ENCODE measurements around the gene ITPRIP.

Gene ITPRIP

GRCh38 chr10:104323760-104324201 lies 14.5 kb downstream of the ITPRIP start:
- DNase-seq (ENCODE audit: insufficient read length) (no peak), FAIRE-seq (no peak)
- TF ChIP-seq POLR2AphosphoS5 (IDR thresholded peaks at IDR 0.05; ENCODE audit: low read depth, low read length) (no peak), TAF1 (IDR thresholded peaks at IDR 0.05; ENCODE audit: borderline replicate concordance, low read depth, low read length) (no peak), POLR2A (IDR thresholded peaks at IDR 0.05; ENCODE audit: low read depth, low read length) (no peak)

DNA sequence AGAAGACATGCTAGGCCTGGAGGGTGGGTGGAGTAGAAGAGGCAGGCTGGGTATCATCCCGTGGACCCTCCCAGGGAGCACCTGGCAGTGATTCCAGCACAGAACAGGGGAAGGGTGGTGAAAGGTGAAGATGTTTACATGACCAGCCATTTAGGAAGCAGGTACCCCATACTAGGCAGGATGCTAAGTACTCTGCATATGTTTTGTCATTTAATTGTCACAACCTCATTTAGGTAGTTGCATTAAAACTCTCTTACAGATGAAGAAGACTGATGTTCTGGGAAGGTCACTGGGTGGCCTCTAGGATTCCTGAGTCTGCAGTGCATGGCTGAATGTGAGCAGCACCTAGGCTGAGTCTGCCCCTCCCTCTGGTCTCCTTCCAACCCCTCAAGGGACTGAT lies 15.2 kb downstream of the ITPRIP start:
- no peak for TF ChIP-seq POLR2AphosphoS5 (IDR thresholded peaks at IDR 0.05; ENCODE audit: low read depth, low read length)
- no peak for TF ChIP-seq POLR2A (IDR thresholded peaks at IDR 0.05; ENCODE audit: low read depth, low read length)
- no peak for TF ChIP-seq TAF1 (IDR thresholded peaks at IDR 0.05; ENCODE audit: borderline replicate concordance, low read depth, low read length)
- DNase-seq (ENCODE audit: insufficient read length) (no peak), FAIRE-seq (no peak)

GRCh38 chr10:104322416-104322782 lies 15.9 kb downstream of the ITPRIP start:
- DNase-seq (ENCODE audit: insufficient read length): no peak
- no peak for TF ChIP-seq POLR2A (IDR thresholded peaks at IDR 0.05; ENCODE audit: low read depth, low read length)
- TF ChIP-seq POLR2AphosphoS5 (IDR thresholded peaks at IDR 0.05; ENCODE audit: low read depth, low read length): no peak
- TF ChIP-seq TAF1 (IDR thresholded peaks at IDR 0.05; ENCODE audit: borderline replicate concordance, low read depth, low read length): no peak
- FAIRE-seq: peak; percentile 38

DNA sequence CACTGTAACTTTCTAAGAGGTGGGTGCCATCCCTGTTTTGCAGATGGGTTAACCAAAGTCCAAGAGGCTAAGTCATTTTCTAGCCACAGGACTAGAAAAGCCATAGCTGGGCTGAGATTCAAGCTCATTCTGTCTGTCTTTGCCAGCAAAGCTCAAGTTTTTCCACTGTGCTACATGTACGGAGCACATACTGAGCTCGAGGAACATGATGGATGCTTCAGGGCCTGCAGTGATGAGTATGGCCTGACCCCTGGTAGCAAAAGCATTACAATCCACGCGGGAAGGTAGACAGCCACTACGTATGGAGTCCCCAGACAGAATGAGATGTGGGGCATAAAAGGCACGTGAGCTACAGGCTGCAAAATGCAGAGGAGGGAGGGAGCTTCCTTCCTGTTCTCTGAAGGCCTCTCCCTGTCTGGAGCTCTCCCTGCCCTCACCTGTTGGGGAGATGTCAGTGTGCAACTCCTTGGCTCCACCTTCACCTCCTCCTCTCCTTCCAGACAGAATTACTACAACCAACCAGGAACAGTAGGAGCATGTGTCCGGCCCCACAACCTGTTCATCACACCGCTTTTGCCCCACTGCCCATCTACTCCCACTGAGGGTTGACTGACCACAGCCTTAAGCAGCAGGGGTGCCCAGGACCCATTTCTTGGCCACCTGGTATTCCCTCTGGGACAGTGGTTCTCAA lies 16.4 kb downstream of the ITPRIP start:
- DNase-seq (ENCODE audit: insufficient read length) (no peak), FAIRE-seq (no peak)
- no peak for TF ChIP-seq POLR2A (IDR thresholded peaks at IDR 0.05; ENCODE audit: low read depth, low read length)
- TF ChIP-seq POLR2AphosphoS5 (IDR thresholded peaks at IDR 0.05; ENCODE audit: low read depth, low read length): no peak
- TF ChIP-seq TAF1 (IDR thresholded peaks at IDR 0.05; ENCODE audit: borderline replicate concordance, low read depth, low read length): no peak

- DNase-seq (ENCODE audit: insufficient read length): no peak
- TF ChIP-seq POLR2A (IDR thresholded peaks at IDR 0.05; ENCODE audit: low read depth, low read length): no peak
- TF ChIP-seq TAF1 (IDR thresholded peaks at IDR 0.05; ENCODE audit: borderline replicate concordance, low read depth, low read length): no peak
- TF ChIP-seq POLR2AphosphoS5 (IDR thresholded peaks at IDR 0.05; ENCODE audit: low read depth, low read length): no peak
- FAIRE-seq: no peak
Observed at GRCh38 chr10:104321226-104321625, 17.0 kb downstream of the ITPRIP start.

DNA sequence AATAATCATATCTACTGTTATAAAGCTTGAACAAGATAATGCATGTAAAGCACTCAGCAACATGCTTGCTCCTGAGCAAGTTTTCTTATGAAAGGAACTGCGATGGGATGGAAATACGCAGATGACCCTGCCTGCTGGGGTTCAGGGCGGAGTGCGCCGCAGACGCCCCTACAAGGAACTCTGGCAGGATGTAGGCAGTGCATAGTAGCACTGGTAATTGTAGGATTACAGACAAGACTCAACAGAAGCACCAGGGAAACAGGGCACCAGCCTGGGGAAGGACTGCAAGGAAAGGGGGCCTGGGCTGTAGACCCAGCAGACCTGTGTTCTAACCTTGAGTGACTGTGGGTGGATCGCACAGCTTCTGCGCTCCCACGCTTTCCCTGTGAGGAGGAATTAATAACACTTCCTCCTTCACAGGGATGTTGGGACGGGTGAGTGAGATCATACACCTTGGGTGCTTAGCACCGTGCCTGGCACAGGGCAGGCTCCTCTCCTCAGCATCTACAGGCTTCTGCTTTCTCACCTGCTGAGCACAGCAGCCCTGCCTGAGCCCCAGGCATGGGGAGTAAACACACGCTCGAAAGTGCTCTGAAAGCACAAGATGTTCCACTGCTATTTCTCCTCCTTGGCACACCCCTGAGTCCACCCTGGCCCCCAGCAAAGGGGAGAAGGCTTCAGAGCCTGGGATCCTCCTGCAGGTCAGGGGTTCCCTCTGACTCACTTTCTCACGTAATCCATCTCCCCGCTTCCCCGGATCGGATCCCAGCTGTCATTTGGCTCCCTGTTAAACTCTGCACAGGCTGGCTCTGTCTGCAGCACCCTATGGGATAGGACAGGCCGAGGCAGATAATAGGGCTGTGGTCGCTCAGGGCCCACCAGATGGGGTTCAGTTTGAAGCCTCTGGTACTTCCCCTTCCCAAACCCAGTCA lies 19.2 kb downstream of the ITPRIP start:
- DNase-seq (ENCODE audit: insufficient read length) (no peak), FAIRE-seq (no peak)
- TF ChIP-seq POLR2AphosphoS5 (IDR thresholded peaks at IDR 0.05; ENCODE audit: low read depth, low read length): no peak
- TF ChIP-seq POLR2A (IDR thresholded peaks at IDR 0.05; ENCODE audit: low read depth, low read length): no peak
- TF ChIP-seq TAF1 (IDR thresholded peaks at IDR 0.05; ENCODE audit: borderline replicate concordance, low read depth, low read length): no peak

DNA sequence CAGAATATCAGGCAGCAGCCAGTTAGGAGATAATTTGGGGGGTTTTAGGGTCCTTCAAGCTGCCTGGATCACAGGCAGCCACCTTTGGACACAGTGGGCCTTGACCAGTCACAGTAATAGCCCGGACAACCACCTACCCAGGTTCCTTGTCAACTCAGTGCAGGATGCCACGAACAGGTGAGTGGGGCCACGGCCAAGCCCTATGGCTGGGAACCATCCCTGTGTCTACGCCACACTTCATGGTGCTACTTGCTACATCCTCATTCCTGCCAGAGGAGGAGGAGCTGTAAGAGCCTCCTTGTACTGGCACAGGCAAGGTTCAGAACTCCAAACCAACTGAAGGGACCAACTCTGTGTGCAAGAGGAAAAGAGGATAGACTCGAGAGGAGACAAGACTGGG lies 19.9 kb downstream of the ITPRIP start:
- TF ChIP-seq TAF1 (IDR thresholded peaks at IDR 0.05; ENCODE audit: borderline replicate concordance, low read depth, low read length) (no peak), POLR2A (IDR thresholded peaks at IDR 0.05; ENCODE audit: low read depth, low read length) (no peak), POLR2AphosphoS5 (IDR thresholded peaks at IDR 0.05; ENCODE audit: low read depth, low read length) (no peak)
- FAIRE-seq (no peak), DNase-seq (ENCODE audit: insufficient read length) (no peak)

DNA sequence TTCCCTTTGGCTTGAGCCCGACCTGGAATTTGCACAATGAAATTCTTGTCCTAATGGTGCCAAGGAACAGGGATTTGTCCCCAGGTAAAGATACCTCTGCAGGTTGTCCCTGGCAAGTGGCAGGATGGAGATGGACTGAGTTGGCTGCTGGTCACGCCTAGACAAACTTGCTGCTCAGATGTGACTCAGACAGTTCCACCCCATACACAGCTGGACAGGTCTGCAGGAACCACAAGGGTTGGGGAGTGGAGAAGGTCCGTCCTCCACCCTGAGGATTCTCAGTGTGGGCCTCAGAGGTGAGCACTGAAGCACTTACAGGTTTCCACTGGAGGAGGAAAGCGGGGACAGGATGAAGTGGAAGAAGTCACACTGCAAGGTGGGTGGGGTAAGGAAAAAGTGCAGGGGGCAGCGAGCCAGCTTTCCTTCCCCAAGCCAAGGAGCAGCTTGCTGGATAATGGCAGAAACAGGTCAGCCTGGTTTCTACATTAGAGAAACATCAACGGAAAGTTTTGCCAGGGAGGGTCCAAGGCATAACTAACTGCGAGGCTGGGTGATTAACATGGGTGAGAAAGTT lies 20.5 kb downstream of the ITPRIP start:
- TF ChIP-seq TAF1 (IDR thresholded peaks at IDR 0.05; ENCODE audit: borderline replicate concordance, low read depth, low read length): no peak
- TF ChIP-seq POLR2A (IDR thresholded peaks at IDR 0.05; ENCODE audit: low read depth, low read length): no peak
- TF ChIP-seq POLR2AphosphoS5 (IDR thresholded peaks at IDR 0.05; ENCODE audit: low read depth, low read length): no peak
- no peak for DNase-seq (ENCODE audit: insufficient read length)

DNA sequence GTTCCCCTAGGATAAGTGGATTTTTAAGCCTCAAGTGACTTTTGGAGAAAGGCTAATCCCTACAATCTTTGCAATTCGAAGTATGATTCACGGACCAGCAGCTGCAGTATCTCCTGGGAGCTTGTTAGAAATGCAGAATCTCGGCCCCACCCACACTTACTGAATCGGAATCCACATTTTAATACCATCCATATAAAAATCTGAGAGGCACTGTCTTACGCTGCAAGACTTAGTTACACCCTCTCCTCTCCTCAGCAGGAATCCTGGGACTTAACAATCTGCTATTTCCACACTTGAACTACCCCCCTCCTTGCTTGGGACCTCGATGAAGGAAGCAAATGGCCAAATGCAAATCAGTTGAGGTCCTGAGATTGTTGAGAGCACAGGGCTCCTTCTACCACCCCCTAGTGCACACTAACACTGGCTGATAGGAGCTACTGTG lies 21.0 kb downstream of the ITPRIP start:
- DNase-seq (ENCODE audit: insufficient read length) (no peak), FAIRE-seq (no peak)
- TF ChIP-seq POLR2A (IDR thresholded peaks at IDR 0.05; ENCODE audit: low read depth, low read length): no peak
- TF ChIP-seq POLR2AphosphoS5 (IDR thresholded peaks at IDR 0.05; ENCODE audit: low read depth, low read length): no peak
- no peak for TF ChIP-seq TAF1 (IDR thresholded peaks at IDR 0.05; ENCODE audit: borderline replicate concordance, low read depth, low read length)

More for the DNA sequence above, 20.5 kb downstream of the ITPRIP start:
- no peak for FAIRE-seq

- TF ChIP-seq POLR2AphosphoS5 (IDR thresholded peaks at IDR 0.05; ENCODE audit: low read depth, low read length) (no peak), POLR2A (IDR thresholded peaks at IDR 0.05; ENCODE audit: low read depth, low read length) (no peak), TAF1 (IDR thresholded peaks at IDR 0.05; ENCODE audit: borderline replicate concordance, low read depth, low read length) (no peak)
- no peak for FAIRE-seq
- DNase-seq (ENCODE audit: insufficient read length): no peak
Observed at GRCh38 chr10:104316321-104317099, 21.8 kb downstream of the ITPRIP start.
